Measurements from ENCODE around the gene USH2A. TPM values are rescaled to one million over a fixed set of nuclear protein-coding genes. Genes with fewer than 3 reads are reported as not detected.

USH2A gene
- total RNA-seq, 4 donors from 2014 or later, result 0.14 TPM; not detected in 3

GRCh38 chr1:215595231-215595630 lies 828.0 kb downstream of the USH2A start:
- H3K27ac ChIP-seq, result no peak overlapping the region
- no peak overlapping the region for H3K4me3 ChIP-seq
- peaks cover 0 to 3% of the 10 kb centered on the region in 2 donors for H3K9me3 ChIP-seq
- TF ChIP-seq POLR2A (IDR thresholded peaks at IDR 0.05), result no peak
- TF ChIP-seq CTCF (IDR thresholded peaks at IDR 0.05), result no peak
- H3K36me3 ChIP-seq, result no peaks in the 10 kb centered on the region
- no peak for DNase-seq
- no peaks in the 10 kb centered on the region for H3K27me3 ChIP-seq
- no peaks in the 10 kb centered on the region for H3K4me1 ChIP-seq
- intact Hi-C loops (cut with DNase I; ENCODE audit: low total_unique reads), result no loop called here

- Histone ChIP-seq H3K4me3 (no peak overlapping the region), H3K9me3 (peaks cover 0 to 4% of the 10 kb centered on the region in 2 donors), H3K27me3 (no peaks in the 10 kb centered on the region), H3K36me3 (no peaks in the 10 kb centered on the region), H3K4me1 (no peaks in the 10 kb centered on the region), H3K27ac (no peak overlapping the region)
- TF ChIP-seq CTCF (IDR thresholded peaks at IDR 0.05) (no peak), POLR2A (IDR thresholded peaks at IDR 0.05) (no peak)
- DNase-seq, result no peak
- intact Hi-C loops (cut with DNase I; ENCODE audit: low total_unique reads), result no loop called here
Measured at GRCh38 chr1:215594640-215595039, 828.6 kb downstream of the USH2A start.

GRCh38 chr1:215590779-215591491 lies 832.3 kb downstream of the USH2A start:
- no peaks in the 10 kb centered on the region for H3K27me3 ChIP-seq
- no peaks in the 10 kb centered on the region for H3K4me1 ChIP-seq
- DNase-seq, result no peak
- intact Hi-C loops (cut with DNase I; ENCODE audit: low total_unique reads), result no loop called here
- H3K36me3 ChIP-seq, result no peaks in the 10 kb centered on the region
- no peak for TF ChIP-seq CTCF (IDR thresholded peaks at IDR 0.05)
- no peak for TF ChIP-seq POLR2A (IDR thresholded peaks at IDR 0.05)
- no peak overlapping the region for H3K27ac ChIP-seq
- H3K4me3 ChIP-seq, result no peak overlapping the region
- H3K9me3 ChIP-seq, result peaks cover 0 to 4% of the 10 kb centered on the region in 2 donors

- Histone ChIP-seq H3K4me1 (no peaks in the 10 kb centered on the region), H3K27ac (no peak overlapping the region), H3K36me3 (no peaks in the 10 kb centered on the region), H3K9me3 (peaks cover 0 to 4% of the 10 kb centered on the region in 2 donors), H3K4me3 (no peak overlapping the region), H3K27me3 (no peaks in the 10 kb centered on the region)
- no peak for DNase-seq
- intact Hi-C loops (cut with DNase I; ENCODE audit: low total_unique reads), result no loop called here
- TF ChIP-seq POLR2A (IDR thresholded peaks at IDR 0.05), result no peak
- TF ChIP-seq CTCF (IDR thresholded peaks at IDR 0.05), result no peak
Measured at GRCh38 chr1:215589650-215590435, 833.4 kb downstream of the USH2A start.

GRCh38 chr1:215584389-215584788 lies 838.9 kb downstream of the USH2A start:
- H3K9me3 ChIP-seq, result no peaks in the 10 kb centered on the region
- H3K4me1 ChIP-seq, result no peaks in the 10 kb centered on the region
- no peak for DNase-seq
- H3K36me3 ChIP-seq, result no peaks in the 10 kb centered on the region
- no peak overlapping the region for H3K4me3 ChIP-seq
- no peaks in the 10 kb centered on the region for H3K27me3 ChIP-seq
- H3K27ac ChIP-seq, result no peak overlapping the region
- no peak for TF ChIP-seq CTCF (IDR thresholded peaks at IDR 0.05)
- no peak for TF ChIP-seq POLR2A (IDR thresholded peaks at IDR 0.05)
- intact Hi-C loops (cut with DNase I; ENCODE audit: low total_unique reads), result no loop called here
